Measurements from ENCODE around the gene OAF.
"Not testable (repeated sequence)": the region's sequence is repeated elsewhere in the genome, so short reads cannot be mapped to it uniquely, and the experiment has no call there.

Gene OAF

GRCh38 chr11:120268686-120269085 lies 57.9 kb downstream of the OAF start:
- H3K4me3 ChIP-seq = no peak overlapping the region
- no peak for TF ChIP-seq POLR2AphosphoS5 (IDR thresholded peaks at IDR 0.05; ENCODE audit: borderline replicate concordance, low read depth, low read length)
- DNase-seq (ENCODE audit: low read depth, low spot score) = no peak
- H3K36me3 ChIP-seq (ENCODE audit: insufficient read depth, low read length) = no peaks in the 10 kb centered on the region
- H3K27ac ChIP-seq = no peak overlapping the region
- H3K9me3 ChIP-seq (ENCODE audit: low read depth, low read length) = no peaks in the 10 kb centered on the region
- no peak overlapping the region for H3K9ac ChIP-seq (ENCODE audit: insufficient read length)

DNA sequence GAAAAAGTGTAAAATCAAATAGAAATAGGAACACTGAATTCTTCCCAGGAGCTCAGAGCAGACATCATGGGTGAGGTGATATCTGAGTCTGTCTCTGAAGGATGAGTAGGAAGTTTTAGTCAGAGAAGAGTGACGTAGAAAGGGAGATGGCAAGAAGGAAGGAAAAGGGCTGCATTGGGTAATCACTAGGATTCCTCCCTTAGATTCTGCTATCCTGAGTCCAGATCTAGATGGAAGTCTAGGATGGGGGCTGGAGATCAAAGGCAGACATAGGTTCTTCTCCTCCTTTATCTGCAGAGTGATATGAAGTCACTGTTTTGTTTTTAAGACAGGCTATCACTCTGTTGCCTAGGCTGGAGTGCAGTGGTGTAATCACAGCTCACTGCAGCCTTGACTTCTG lies 59.6 kb downstream of the OAF start:
- no peak for TF ChIP-seq POLR2AphosphoS5 (IDR thresholded peaks at IDR 0.05; ENCODE audit: borderline replicate concordance, low read depth, low read length)
- no peak for TF ChIP-seq FOXP2 (optimal IDR thresholded peaks at IDR 0.05; ENCODE audit: control extremely low read depth, extremely low read length, insufficient read depth)
- no peak for TF ChIP-seq EZH2 (IDR thresholded peaks at IDR 0.05)
- Histone ChIP-seq H3K27ac (no peak overlapping the region), H3K9me3 (ENCODE audit: low read depth, low read length) (no peaks in the 10 kb centered on the region), H3K4me3 (no peak overlapping the region), H3K9ac (ENCODE audit: insufficient read length) (no peak overlapping the region), H3K36me3 (ENCODE audit: insufficient read depth, low read length) (no peaks in the 10 kb centered on the region)
- no peak for DNase-seq (ENCODE audit: low read depth, low spot score)

DNA sequence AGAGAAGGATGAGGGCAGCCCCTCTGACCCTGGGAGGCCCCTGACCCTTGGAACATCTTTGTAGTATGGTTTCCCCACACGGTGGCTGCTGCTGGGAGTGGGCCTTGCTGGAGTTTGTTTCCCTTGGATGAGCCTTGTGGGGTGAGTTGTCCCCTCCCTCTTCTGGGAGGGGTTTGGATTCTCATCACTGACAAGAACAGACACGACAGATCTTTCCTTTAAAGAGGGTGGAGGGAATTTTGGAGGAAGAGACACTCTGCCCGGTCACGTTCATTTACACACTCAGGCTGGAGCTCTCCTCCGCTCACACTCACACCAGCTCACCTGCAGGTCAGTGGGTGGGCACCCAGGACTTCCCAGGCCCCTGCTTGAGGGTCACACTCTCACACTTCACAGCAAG lies 60.8 kb downstream of the OAF start:
- no peak overlapping the region for H3K4me3 ChIP-seq
- H3K9me3 ChIP-seq (ENCODE audit: low read depth, low read length) = no peaks in the 10 kb centered on the region
- DNase-seq (ENCODE audit: low read depth, low spot score) = no peak
- H3K27ac ChIP-seq = no peak overlapping the region
- H3K36me3 ChIP-seq (ENCODE audit: insufficient read depth, low read length) = no peaks in the 10 kb centered on the region
- H3K9ac ChIP-seq (ENCODE audit: insufficient read length) = no peak overlapping the region
- TF ChIP-seq EZH2 (IDR thresholded peaks at IDR 0.05) (no peak), FOXP2 (optimal IDR thresholded peaks at IDR 0.05; ENCODE audit: control extremely low read depth, extremely low read length, insufficient read depth) (no peak), POLR2AphosphoS5 (IDR thresholded peaks at IDR 0.05; ENCODE audit: borderline replicate concordance, low read depth, low read length) (no peak)

GRCh38 chr11:120272303-120272702 lies 61.5 kb downstream of the OAF start:
- H3K9ac ChIP-seq (ENCODE audit: insufficient read length) = no peak overlapping the region
- no peak for TF ChIP-seq FOXP2 (optimal IDR thresholded peaks at IDR 0.05; ENCODE audit: control extremely low read depth, extremely low read length, insufficient read depth)
- no peak for TF ChIP-seq POLR2AphosphoS5 (IDR thresholded peaks at IDR 0.05; ENCODE audit: borderline replicate concordance, low read depth, low read length)
- TF ChIP-seq EZH2 (IDR thresholded peaks at IDR 0.05) = no peak
- H3K9me3 ChIP-seq (ENCODE audit: low read depth, low read length) = no peaks in the 10 kb centered on the region
- no peak overlapping the region for H3K4me3 ChIP-seq
- no peak overlapping the region for H3K27ac ChIP-seq
- no peaks in the 10 kb centered on the region for H3K36me3 ChIP-seq (ENCODE audit: insufficient read depth, low read length)
- DNase-seq (ENCODE audit: low read depth, low spot score) = no peak

- TF ChIP-seq EZH2 (IDR thresholded peaks at IDR 0.05) (no peak), POLR2AphosphoS5 (IDR thresholded peaks at IDR 0.05; ENCODE audit: borderline replicate concordance, low read depth, low read length) (no peak), FOXP2 (optimal IDR thresholded peaks at IDR 0.05; ENCODE audit: control extremely low read depth, extremely low read length, insufficient read depth) (no peak)
- no peak overlapping the region for H3K27ac ChIP-seq
- no peak overlapping the region for H3K4me3 ChIP-seq
- DNase-seq (ENCODE audit: low read depth, low spot score) = no peak
- H3K9ac ChIP-seq (ENCODE audit: insufficient read length) = no peak overlapping the region
- no peaks in the 10 kb centered on the region for H3K9me3 ChIP-seq (ENCODE audit: low read depth, low read length)
- no peaks in the 10 kb centered on the region for H3K36me3 ChIP-seq (ENCODE audit: insufficient read depth, low read length)
Measured at GRCh38 chr11:120273432-120273831, 62.6 kb downstream of the OAF start.

- H3K4me3 ChIP-seq; H3K9me3 ChIP-seq (ENCODE audit: low read depth, low read length); DNase-seq (ENCODE audit: low read depth, low spot score); H3K36me3 ChIP-seq (ENCODE audit: insufficient read depth, low read length); H3K9ac ChIP-seq (ENCODE audit: insufficient read length); H3K27ac ChIP-seq: not testable (repeated sequence)
Measured at GRCh38 chr11:120273956-120274355, 63.1 kb downstream of the OAF start.

DNA sequence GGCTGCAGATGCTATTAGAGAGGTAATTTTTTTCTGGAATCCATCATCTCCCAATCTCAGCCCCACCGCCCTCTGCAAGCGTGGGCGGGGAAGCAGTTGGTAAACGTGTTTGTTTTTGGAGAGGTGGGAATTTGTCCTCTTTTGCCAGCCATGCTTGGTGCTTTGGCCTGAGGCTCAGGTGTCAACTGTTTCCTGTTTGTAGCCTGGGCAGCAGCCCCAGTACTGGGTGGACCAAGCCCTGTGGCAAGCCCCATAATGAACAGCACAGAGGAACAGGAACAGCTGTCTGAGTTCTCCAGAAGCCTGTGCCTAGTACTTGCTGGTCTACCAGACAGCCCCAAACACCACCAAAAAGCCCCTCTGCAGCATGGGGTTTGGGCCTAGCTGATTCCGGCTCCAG lies 68.7 kb downstream of the OAF start:
- Histone ChIP-seq H3K27ac (no peak overlapping the region), H3K9me3 (ENCODE audit: low read depth, low read length) (no peaks in the 10 kb centered on the region), H3K9ac (ENCODE audit: insufficient read length) (no peak overlapping the region), H3K4me3 (no peak overlapping the region), H3K36me3 (ENCODE audit: insufficient read depth, low read length) (no peaks in the 10 kb centered on the region)
- TF ChIP-seq EZH2 (IDR thresholded peaks at IDR 0.05) = no peak
- TF ChIP-seq FOXP2 (optimal IDR thresholded peaks at IDR 0.05; ENCODE audit: control extremely low read depth, extremely low read length, insufficient read depth) = no peak
- no peak for TF ChIP-seq POLR2AphosphoS5 (IDR thresholded peaks at IDR 0.05; ENCODE audit: borderline replicate concordance, low read depth, low read length)
- no peak for DNase-seq (ENCODE audit: low read depth, low spot score)
